H1 (cell line): ENCODE measurements around the gene EVI5. TPM values are rescaled to one million over a fixed set of nuclear protein-coding genes. Genes with fewer than 3 reads are reported as not detected.

Experiments used
- CTCF ChIA-PET: fragments of 300-600 bp; sonication (Branson Sonifier 250); formaldehyde crosslinking; loops from one replicate; lab custom pipeline; 2021; ENCODE audit not compliant: partially characterized antibody; lab: Charles Lee
- POLR2A ChIA-PET: fragments of 300-600 bp; sonication (Branson Sonifier 250); formaldehyde crosslinking; loops from one replicate; lab custom pipeline; 2021; ENCODE audit warnings: inconsistent platforms; ENCODE audit not compliant: partially characterized antibody; lab: Charles Lee
- DNase-seq, 2 experiments: peaks; one replicate each; pipeline versions ENCODE4 v3.0.0 to v3.0.0-alpha.2; 2010 to 2022; ENCODE audit warnings: low spot score in 2 of 2, low read depth in 1 of 2, mixed read lengths in 1 of 2
- FAIRE-seq: peaks from 2 replicates; lab custom pipeline; 2011; peaks lifted over from hg19 to GRCh38; lab: Jason Lieb, UNC
- H2AFZ ChIP-seq: 2 replicates; pipeline ENCODE4 v1.8.1; 2012; ENCODE audit warnings: low read length, inconsistent platforms
- H2AK5ac ChIP-seq: 2 replicates; pipeline ENCODE4 v1.6.1; 2013; ENCODE audit warnings: low read depth, low read length
- H2BK120ac ChIP-seq: replicated peaks from 2 replicates; pipeline ENCODE3; 2013; ENCODE audit warnings: low read depth, low read length, inconsistent platforms
- H2BK12ac ChIP-seq: 2 replicates; pipeline ENCODE4 v1.6.1; 2013; ENCODE audit warnings: low read depth, low read length
- H2BK15ac ChIP-seq: 2 replicates; pipeline ENCODE4 v1.6.1; 2013; ENCODE audit warnings: low read length
- H2BK20ac ChIP-seq: 2 replicates; pipeline ENCODE4 v1.6.1; 2013; ENCODE audit warnings: low read length
- H2BK5ac ChIP-seq: 2 replicates; pipeline ENCODE4 v1.6.1; 2013; ENCODE audit warnings: low read depth, low read length
- H3K14ac ChIP-seq: 2 replicates; pipeline ENCODE4 v1.6.1; 2013; ENCODE audit warnings: inconsistent platforms; ENCODE audit not compliant: insufficient read length
- H3K18ac ChIP-seq: 2 replicates; pipeline ENCODE4 v1.6.1; 2013; ENCODE audit warnings: low read length; ENCODE audit errors: extremely low read depth
- H3K23ac ChIP-seq: 2 replicates; pipeline ENCODE4 v1.6.1; 2013; ENCODE audit warnings: inconsistent platforms; ENCODE audit not compliant: insufficient read length
- H3K23me2 ChIP-seq: 2 replicates; pipeline ENCODE4 v1.6.1; 2013; ENCODE audit warnings: low read depth, low read length
- H3K27ac ChIP-seq: 2 replicates; pipeline ENCODE4 v1.6.1; 2011; ENCODE audit warnings: low read depth, low read length, inconsistent platforms
- H3K27me3 ChIP-seq, 4 experiments: replicated peaks in 1 of 4; 1 replicate in 1 of 4; 2 replicates in 3 of 4; pipeline versions ENCODE4 v1.6.1 to v1.8.1; 2011 to 2013; ENCODE audit warnings: low read length in 3 of 4, mild to moderate bottlenecking in 3 of 4, inconsistent platforms in 2 of 4, mixed read lengths in 2 of 4, moderate library complexity in 1 of 4; ENCODE audit not compliant: control insufficient read depth in 3 of 4, insufficient read depth in 3 of 4; ENCODE audit errors: extremely low read depth in 1 of 4
- H3K36me3 ChIP-seq, 4 experiments: 2 replicates each; pipeline versions ENCODE4 v1.6.1 to v1.8.1; 2011 to 2013; ENCODE audit warnings: mild to moderate bottlenecking in 4 of 4, low read length in 3 of 4, moderate library complexity in 2 of 4, control low read depth in 1 of 4, inconsistent platforms in 1 of 4; ENCODE audit not compliant: insufficient read depth in 4 of 4, control insufficient read depth in 2 of 4
- H3K4ac ChIP-seq: replicated peaks from 2 replicates; pipeline ENCODE3; 2013; ENCODE audit warnings: low read length, low read depth, mixed read lengths, inconsistent platforms; ENCODE audit not compliant: insufficient read length
- H3K4me1 ChIP-seq, 4 experiments: replicated peaks in 1 of 4; 1 replicate in 1 of 4; 2 replicates in 3 of 4; pipeline versions ENCODE4 v1.6.1 to v1.8.1; 2011 to 2013; ENCODE audit warnings: low read length in 3 of 4, inconsistent platforms in 2 of 4, mixed read lengths in 1 of 4; ENCODE audit not compliant: insufficient read depth in 4 of 4, control insufficient read depth in 3 of 4
- H3K4me2 ChIP-seq, 2 experiments: 2 replicates each; pipeline versions ENCODE4 v1.6.1 to v1.8.1; 2011 to 2013; ENCODE audit warnings: low read depth in 2 of 2, low read length in 2 of 2, control low read depth in 1 of 2, inconsistent platforms in 1 of 2, mild to moderate bottlenecking in 1 of 2; ENCODE audit not compliant: insufficient read depth in 1 of 2
- H3K4me3 ChIP-seq, 4 experiments: fragments of 200-600, 300-600 bp in 1 of 4; sonication (generic), shearing (Covaris generic), sonication (Bioruptor Twin) in 1 of 4; 2 replicates each; pipeline versions ENCODE4 v1.5.1 to v1.8.1; 2011 to 2016; ENCODE audit warnings: low read length in 4 of 4, low read depth in 3 of 4, control low read depth in 2 of 4, inconsistent platforms in 2 of 4, mild to moderate bottlenecking in 2 of 4, mixed read lengths in 1 of 4, moderate library complexity in 1 of 4; ENCODE audit not compliant: insufficient read depth in 2 of 4; ENCODE audit errors: extremely low read depth in 1 of 4
- H3K56ac ChIP-seq: replicated peaks from 2 replicates; pipeline ENCODE3; 2013; ENCODE audit warnings: low read depth, mild to moderate bottlenecking, mixed read lengths, low read length, inconsistent platforms; ENCODE audit not compliant: insufficient read length
- H3K79me1 ChIP-seq: 2 replicates; pipeline ENCODE4 v1.6.1; 2013; ENCODE audit warnings: low read depth, low read length, control low read depth
- H3K79me2 ChIP-seq, 2 experiments: 2 replicates each; pipeline versions ENCODE4 v1.6.1 to v1.8.1; 2012 to 2013; ENCODE audit warnings: low read length in 2 of 2, mild to moderate bottlenecking in 2 of 2, inconsistent platforms in 1 of 2; ENCODE audit not compliant: insufficient read depth in 2 of 2, control insufficient read depth in 1 of 2
- H3K9ac ChIP-seq, 4 experiments: replicated peaks in 1 of 4; 1 replicate in 1 of 4; 2 replicates in 3 of 4; pipeline versions ENCODE4 v1.6.1 to v1.8.1; 2011 to 2013; ENCODE audit warnings: low read depth in 3 of 4, low read length in 3 of 4, control low read depth in 2 of 4, mild to moderate bottlenecking in 2 of 4, moderate library complexity in 2 of 4, inconsistent platforms in 1 of 4; ENCODE audit errors: extremely low read depth in 1 of 4
- H3K9me3 ChIP-seq, 2 experiments: 2 replicates each; pipeline versions ENCODE4 v1.6.1 to v1.8.1; 2012 to 2013; ENCODE audit warnings: mild to moderate bottlenecking in 2 of 2, moderate library complexity in 2 of 2, control low read depth in 1 of 2, inconsistent platforms in 1 of 2, low read depth in 1 of 2, low read length in 1 of 2, mixed read lengths in 1 of 2; ENCODE audit not compliant: insufficient read depth in 2 of 2
- H4K20me1 ChIP-seq, 2 experiments: replicated peaks in 1 of 2; 2 replicates each; pipeline versions ENCODE3 to v1.8.1; 2011 to 2013; ENCODE audit warnings: inconsistent platforms in 2 of 2, low read length in 2 of 2, mild to moderate bottlenecking in 1 of 2; ENCODE audit not compliant: insufficient read depth in 2 of 2, control insufficient read depth in 1 of 2
- H4K5ac ChIP-seq: 2 replicates; pipeline ENCODE4 v1.6.1; 2013; ENCODE audit warnings: low read length, low read depth, mixed read lengths, inconsistent platforms; ENCODE audit not compliant: insufficient read length
- H4K8ac ChIP-seq: 2 replicates; pipeline ENCODE4 v1.8.0; 2013; ENCODE audit warnings: mild to moderate bottlenecking, moderate library complexity, low read length, inconsistent platforms; ENCODE audit not compliant: insufficient read depth; ENCODE audit errors: extremely low read depth
- H4K91ac ChIP-seq: replicated peaks from 2 replicates; pipeline ENCODE3; 2013; ENCODE audit warnings: low read length, mixed read lengths, inconsistent platforms; ENCODE audit not compliant: insufficient read length
- GTF2F1 ChIP-seq: IDR thresholded peaks from 2 replicates; pipeline ENCODE4 v1.6.1; 2012; ENCODE audit warnings: low read depth, low read length, improper control_type of control experiment, borderline replicate concordance
- JUND ChIP-seq: IDR thresholded peaks from 2 replicates; pipeline ENCODE4 v1.6.1; 2011; ENCODE audit warnings: mild to moderate bottlenecking, improper control_type of control experiment, low read length
- WGBS, 2 experiments: shearing (Covaris generic) in 1 of 2; methylation state at CpG; one replicate each; pipeline versions ENCODE4 v1.1.6 to v1.1.7; 2013 to 2015; ENCODE audit warnings: low lambda C conversion rate in 2 of 2, mixed read lengths in 2 of 2, inconsistent platforms in 1 of 2, low coverage in 1 of 2, missing lambda C conversion rate in 1 of 2; ENCODE audit not compliant: insufficient replicate concordance in 2 of 2, insufficient coverage in 1 of 2, insufficient read length in 1 of 2; ENCODE audit errors: extremely low coverage in 1 of 2, missing lambda C conversion rate in 1 of 2; 5-methylcytosine and 5-hydroxymethylcytosine counted together
- polyA plus RNA-seq, 7 experiments: library from polyadenylated mRNA; depleted of rRNA in 3 of 7; stranded (reverse) in 5 of 7; unstranded in 2 of 7; fragments of >200 nt in 5 of 7; fragments of 200-250 nt in 2 of 7; gene quantifications; 1 replicate in 5 of 7; 2 replicates in 1 of 7; 4 replicates in 1 of 7; pipeline versions ENCODE4 v1.2.1 to v1.2.3, GENCODE V29; 2011 to 2013; ENCODE audit warnings: missing spikeins in 2 of 7, mixed read lengths in 2 of 7
- total RNA-seq: library from RNA; stranded (reverse); fragmentation: NEBNext Ultra II Directional; extraction: Animal tissue kit (Norgen Biotek cat#: 25700); gene quantifications from 2 replicates; pipeline ENCODE4 v1.2.1, GENCODE V29; 2021

Gene EVI5
- total and polyA plus RNA-seq, 2 of the 8 experiments (the other 6 are each of a cell fraction or from before 2014, with no cell fraction given) = 1.7 to 13.7 TPM

DNA sequence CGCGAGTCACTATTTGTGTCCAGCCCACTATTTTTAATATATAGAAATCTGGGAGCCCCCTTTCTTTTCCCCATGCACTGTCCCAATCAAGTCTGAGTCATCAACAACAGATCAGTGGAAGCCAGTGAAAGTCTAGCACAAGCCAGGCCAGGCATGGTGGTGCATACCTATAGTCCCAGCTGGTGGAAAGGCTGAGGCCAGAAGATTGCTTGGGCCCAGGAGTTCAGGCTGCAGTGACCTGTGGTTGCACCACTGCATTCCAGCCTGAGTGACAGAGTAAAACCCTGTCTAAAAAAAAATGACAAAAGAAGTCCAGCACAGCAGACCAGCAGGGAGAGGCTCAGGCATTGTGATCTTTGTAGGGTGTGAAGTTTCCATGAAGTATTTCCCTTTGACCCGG, 38.0 kb upstream of the EVI5 start:
- H4K91ac ChIP-seq = no peak overlapping the region
- CTCF ChIA-PET = no interaction called here
- no peak overlapping the region for H3K23ac ChIP-seq
- no peak overlapping the region for H2BK20ac ChIP-seq
- H3K18ac ChIP-seq = no peak overlapping the region
- 75% methylated on average over 3 of the region's 3 CpGs; no CpG with 5 or more reads in 1 of the 2 experiments for WGBS, 2 experiments
- H2BK5ac ChIP-seq = no peak overlapping the region
- no peak for DNase-seq
- H3K27ac ChIP-seq = no peak overlapping the region
- no peak overlapping the region for H3K4me3 ChIP-seq
- H3K79me2 ChIP-seq = no peaks in the 10 kb centered on the region
- H2AFZ ChIP-seq = no peak overlapping the region
- H2AK5ac ChIP-seq = no peak overlapping the region
- no peaks in the 10 kb centered on the region for H4K20me1 ChIP-seq
- no peaks in the 10 kb centered on the region for H3K27me3 ChIP-seq
- H3K9ac ChIP-seq = no peak overlapping the region
- no peak overlapping the region for H2BK12ac ChIP-seq
- no peak overlapping the region for H4K5ac ChIP-seq
- no peaks in the 10 kb centered on the region for H3K23me2 ChIP-seq
- H3K4ac ChIP-seq = no peak overlapping the region
- no peak overlapping the region for H3K14ac ChIP-seq
- no peaks in the 10 kb centered on the region for H3K36me3 ChIP-seq
- no peak overlapping the region for H3K4me2 ChIP-seq
- no peak overlapping the region for H2BK120ac ChIP-seq
- H4K8ac ChIP-seq = no peak overlapping the region
- H2BK15ac ChIP-seq = no peak overlapping the region
- FAIRE-seq = no peak
- H3K4me1 ChIP-seq = no peaks in the 10 kb centered on the region
- H3K79me1 ChIP-seq = no peaks in the 10 kb centered on the region
- no peaks in the 10 kb centered on the region for H3K9me3 ChIP-seq
- POLR2A ChIA-PET = interaction anchor here (2.0 kb wide), 1 partner anchor 9 kb away, joined by 11 read pairs; the partner anchor contains the start of gene RPL5
- H3K56ac ChIP-seq = no peak overlapping the region
- TF ChIP-seq GTF2F1 (no peak), JUND (no peak)
